Measurements from ENCODE around the gene GPATCH8. TPM values are rescaled to one million over a fixed set of nuclear protein-coding genes. Genes with fewer than 3 reads are reported as not detected.
"Not testable (repeated sequence)": the region's sequence is repeated elsewhere in the genome, so short reads cannot be mapped to it uniquely, and the experiment has no call there.

Gene GPATCH8
- total and polyA plus RNA-seq, 2 donors, result 19.3 to 63.4 TPM

DNA sequence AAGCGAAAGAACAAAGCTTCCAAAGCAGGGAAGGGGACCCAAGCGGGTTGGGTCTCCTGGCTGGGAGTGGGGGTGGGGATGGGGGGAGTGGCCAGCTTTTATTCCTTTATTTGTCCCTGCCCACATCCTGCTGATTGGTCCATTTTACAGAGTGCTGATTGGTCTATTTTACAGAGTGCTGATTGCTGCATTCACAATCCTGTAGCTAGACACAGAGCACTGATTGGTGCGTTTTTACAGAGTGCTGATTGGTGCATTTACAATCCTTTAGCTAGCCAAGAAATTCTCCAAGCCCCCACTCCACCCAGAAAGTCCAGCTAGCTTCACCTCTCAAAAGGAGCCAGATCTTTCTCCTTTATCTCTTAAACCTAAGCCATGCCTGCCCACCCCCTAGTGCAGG is 34.7 kb upstream of the GPATCH8 start:
- WGBS, result 95% methylated on average over 3 of the region's 3 CpGs
- H3K4me1 ChIP-seq (ENCODE audit: insufficient read depth); DNase-seq (ENCODE audit: extremely low spot score); H3K36me3 ChIP-seq (ENCODE audit: insufficient read depth); H3K4me3 ChIP-seq (ENCODE audit: low read depth, low read length); H3K27ac ChIP-seq (ENCODE audit: low read depth): not testable (repeated sequence)

DNA sequence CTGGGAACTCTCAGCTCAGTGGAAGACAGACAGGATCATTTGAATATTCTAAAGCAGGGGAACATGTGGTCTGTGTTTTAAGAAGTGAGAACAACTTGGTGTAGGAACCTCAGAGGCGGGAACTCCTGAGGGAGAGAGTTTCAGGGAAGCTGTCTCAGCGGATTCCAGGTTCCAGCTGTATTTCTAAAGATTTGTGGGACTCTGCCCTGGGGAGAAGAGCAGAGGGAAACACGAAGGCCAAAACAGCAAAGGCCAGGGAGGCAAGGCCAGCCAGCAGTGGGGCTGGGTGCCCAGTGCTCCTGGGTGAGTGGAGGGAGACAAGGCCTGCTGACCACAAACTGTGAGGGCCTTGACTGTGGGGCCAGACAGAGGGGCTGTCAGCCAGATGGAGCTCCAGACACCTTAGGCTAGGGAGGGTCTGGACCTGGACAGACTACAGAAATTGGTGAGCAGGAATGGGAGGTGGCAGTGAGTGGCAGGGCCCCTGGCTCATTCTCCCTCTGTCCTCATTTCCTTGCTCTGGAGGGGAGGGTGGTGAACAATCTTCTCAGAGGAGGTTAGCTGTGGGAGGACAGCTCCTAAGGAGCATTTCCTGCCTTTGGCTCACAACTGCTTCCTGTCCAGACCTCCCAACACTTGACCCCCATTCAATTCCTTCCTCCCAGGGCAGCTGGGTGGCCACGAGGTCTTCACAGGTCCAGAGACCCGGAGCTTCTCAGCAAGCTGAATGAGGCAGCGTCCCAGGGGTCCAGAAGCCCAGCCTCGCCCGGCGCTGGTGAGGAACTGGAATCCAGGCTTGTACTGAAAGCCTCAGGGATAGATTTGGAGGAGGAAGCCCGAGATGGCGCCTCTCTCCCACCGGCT is 33.1 kb upstream of the GPATCH8 start:
- no peak for DNase-seq (ENCODE audit: extremely low spot score)
- H3K27ac ChIP-seq (ENCODE audit: low read depth), result no peak overlapping the region

DNA sequence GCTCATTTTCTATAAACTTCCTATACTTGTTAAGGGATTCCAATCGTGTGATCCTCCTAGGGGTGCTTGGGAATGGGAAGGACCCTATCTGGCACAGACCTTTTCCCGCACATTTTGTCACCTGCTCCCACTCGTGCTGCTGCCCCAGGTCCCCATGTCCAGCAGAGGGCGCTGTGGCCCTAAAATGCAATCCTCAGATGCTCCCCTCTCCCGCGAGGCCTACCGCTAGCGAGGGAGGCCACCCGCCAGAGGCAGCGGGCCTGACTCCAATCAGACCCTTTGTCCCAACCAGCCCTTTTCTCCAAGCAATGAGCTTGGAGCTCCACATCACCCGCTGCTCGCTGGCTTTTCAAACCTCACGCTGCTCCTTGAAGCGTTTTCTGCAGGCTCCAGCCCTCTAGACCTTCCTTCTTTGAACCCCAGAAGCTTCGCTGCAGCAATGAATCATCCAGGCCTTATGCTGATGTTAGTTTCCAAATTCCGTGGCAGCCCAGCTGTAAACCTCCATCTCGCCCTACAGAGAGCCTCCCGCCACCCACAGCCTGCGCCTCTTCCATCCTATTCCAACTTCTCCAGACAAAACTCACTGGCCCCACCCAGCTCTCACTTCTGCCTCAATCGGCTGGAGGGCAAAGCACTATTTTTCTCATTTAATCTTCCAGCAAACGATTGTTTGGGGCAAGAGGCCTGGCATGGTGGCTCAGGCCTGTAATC is 30.5 kb upstream of the GPATCH8 start:
- 15% methylated on average over 21 of the region's 21 CpGs for WGBS

More for the DNA sequence above, 33.1 kb upstream of the GPATCH8 start:
- H3K36me3 ChIP-seq (ENCODE audit: insufficient read depth), result no peaks in the 10 kb centered on the region
- 68% methylated on average over 12 of the region's 12 CpGs for WGBS
- H3K4me1 ChIP-seq (ENCODE audit: insufficient read depth), result no peaks in the 10 kb centered on the region
- H3K4me3 ChIP-seq (ENCODE audit: low read depth, low read length), result no peak overlapping the region

DNA sequence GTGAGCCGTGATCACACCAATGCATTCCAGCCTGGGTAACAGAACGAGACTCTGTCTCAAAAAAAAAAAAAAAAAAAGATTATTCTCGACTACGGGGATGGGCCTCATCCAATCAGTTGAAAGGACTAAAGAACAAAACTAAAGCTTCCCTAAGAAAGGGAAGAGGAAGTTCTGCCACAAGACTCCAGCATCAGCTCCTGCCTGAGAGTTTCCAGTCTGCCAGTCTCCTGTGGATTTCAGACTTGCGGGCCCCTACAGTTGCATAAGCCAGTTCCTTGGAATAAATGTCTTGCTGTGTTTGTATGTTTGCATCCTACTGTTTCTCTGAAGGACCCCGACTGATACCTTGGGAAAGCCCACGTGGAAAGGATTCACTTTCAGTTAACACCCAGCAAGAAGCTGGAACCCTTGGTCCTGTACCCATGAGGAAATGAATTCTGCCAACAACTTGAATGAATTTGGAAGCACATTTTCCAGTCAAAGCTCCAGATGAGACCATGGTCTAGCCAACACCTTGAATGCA is 27.8 kb upstream of the GPATCH8 start:
- no peaks in the 10 kb centered on the region for H3K36me3 ChIP-seq (ENCODE audit: insufficient read depth)
- 78% methylated on average over 7 of the region's 7 CpGs for WGBS
- H3K27ac ChIP-seq (ENCODE audit: low read depth), result no peak overlapping the region
- no peak for DNase-seq (ENCODE audit: extremely low spot score)
- H3K4me1 ChIP-seq (ENCODE audit: insufficient read depth), result no peaks in the 10 kb centered on the region
- H3K4me3 ChIP-seq (ENCODE audit: low read depth, low read length), result no peak overlapping the region

More for the DNA sequence above, 30.5 kb upstream of the GPATCH8 start:
- Histone ChIP-seq H3K36me3 (ENCODE audit: insufficient read depth) (no peaks in the 10 kb centered on the region), H3K4me1 (ENCODE audit: insufficient read depth) (no peaks in the 10 kb centered on the region), H3K4me3 (ENCODE audit: low read depth, low read length) (no peak overlapping the region), H3K27ac (ENCODE audit: low read depth) (no peak overlapping the region)
- peak; percentile 69 for DNase-seq (ENCODE audit: extremely low spot score)

DNA sequence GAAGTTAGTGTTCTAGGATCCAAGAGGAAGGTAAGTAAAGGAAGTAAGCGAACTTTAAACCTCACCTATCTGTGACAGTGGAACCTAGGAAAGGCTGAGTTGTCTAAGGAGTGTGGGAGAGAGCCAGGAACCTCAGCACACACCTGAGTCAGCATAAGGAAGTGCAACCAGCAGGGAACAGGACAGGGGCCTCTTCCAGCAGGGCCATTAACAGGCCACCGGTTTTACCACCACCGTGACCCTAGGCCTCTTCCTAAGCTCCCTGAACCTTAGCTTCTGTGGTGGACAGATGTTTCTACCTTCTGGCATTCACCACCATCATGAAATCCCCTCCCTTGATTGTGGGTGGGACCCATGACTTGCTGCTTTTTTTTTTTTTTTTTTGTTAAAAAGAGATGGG is 26.7 kb upstream of the GPATCH8 start:
- Histone ChIP-seq H3K27ac (ENCODE audit: low read depth) (no peak overlapping the region), H3K4me3 (ENCODE audit: low read depth, low read length) (no peak overlapping the region), H3K4me1 (ENCODE audit: insufficient read depth) (no peaks in the 10 kb centered on the region), H3K36me3 (ENCODE audit: insufficient read depth) (no peaks in the 10 kb centered on the region)
- WGBS, result 74% methylated on average over 3 of the region's 3 CpGs
- DNase-seq (ENCODE audit: extremely low spot score), result no peak

DNA sequence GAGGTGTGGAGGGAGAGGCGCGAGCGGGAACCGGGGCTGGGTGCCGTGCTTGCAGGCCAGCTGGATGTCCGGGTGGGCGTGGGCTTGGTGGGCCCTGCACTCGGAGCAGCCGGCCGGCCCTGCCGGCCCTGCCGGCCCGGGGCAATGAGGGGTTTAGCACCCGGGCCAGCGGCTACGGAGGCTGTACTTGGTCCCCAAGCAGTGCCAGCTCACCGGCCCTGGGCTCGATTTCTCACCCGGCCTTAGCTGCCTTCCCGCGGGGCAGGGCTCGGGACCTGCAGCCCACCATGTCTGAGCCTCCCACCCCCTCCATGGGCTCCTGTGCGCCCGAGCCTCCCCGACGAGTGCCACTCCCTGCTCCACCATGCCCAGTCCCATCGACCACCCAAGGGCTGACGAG is 24.7 kb upstream of the GPATCH8 start:
- Histone ChIP-seq H3K27ac (ENCODE audit: low read depth) (no peak overlapping the region), H3K36me3 (ENCODE audit: insufficient read depth) (no peaks in the 10 kb centered on the region), H3K4me3 (ENCODE audit: low read depth, low read length) (no peak overlapping the region), H3K4me1 (ENCODE audit: insufficient read depth) (no peaks in the 10 kb centered on the region)
- DNase-seq (ENCODE audit: extremely low spot score), result no peak
- 95% methylated on average over 28 of the region's 28 CpGs for WGBS

DNA sequence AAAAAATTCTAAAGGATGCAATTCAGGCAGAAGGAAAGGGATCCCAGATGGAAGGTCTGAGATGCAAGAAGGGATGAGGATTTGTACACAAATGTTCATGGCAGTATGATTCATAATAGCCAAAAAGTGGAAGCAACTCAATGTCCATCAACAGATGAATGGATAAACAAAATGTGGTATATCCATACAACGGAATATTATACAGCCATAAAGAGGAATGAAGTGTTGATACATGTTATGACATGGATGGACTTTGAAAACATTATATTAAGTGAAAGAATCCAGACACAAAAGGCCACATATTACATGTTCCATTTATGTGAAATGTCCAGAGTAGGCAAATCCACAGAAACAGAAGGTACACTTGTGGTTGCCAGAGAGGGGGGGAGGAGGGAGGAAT is 23.9 kb upstream of the GPATCH8 start:
- 93% methylated on average over 1 of the region's 1 CpG for WGBS
- Histone ChIP-seq H3K27ac (ENCODE audit: low read depth) (no peak overlapping the region), H3K4me3 (ENCODE audit: low read depth, low read length) (no peak overlapping the region), H3K4me1 (ENCODE audit: insufficient read depth) (no peaks in the 10 kb centered on the region), H3K36me3 (ENCODE audit: insufficient read depth) (no peaks in the 10 kb centered on the region)
- DNase-seq (ENCODE audit: extremely low spot score), result no peak

DNA sequence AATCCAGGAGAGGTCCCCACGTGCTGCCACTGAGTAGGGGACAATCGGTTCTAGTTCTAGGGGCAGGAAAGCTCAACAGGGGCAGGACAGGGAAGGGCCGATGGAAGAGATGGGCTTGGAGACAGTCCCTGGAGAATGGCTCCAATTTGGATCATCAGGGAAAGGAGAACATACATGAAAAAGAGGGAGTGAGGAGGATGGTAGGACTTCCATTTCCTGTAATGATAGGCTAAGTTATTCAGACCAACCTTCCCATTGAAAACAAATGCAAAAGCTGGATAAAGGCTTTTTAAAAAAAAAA is 20.4 kb upstream of the GPATCH8 start:
- WGBS, result 72% methylated on average over 3 of the region's 3 CpGs
- Histone ChIP-seq H3K4me1 (ENCODE audit: insufficient read depth) (no peaks in the 10 kb centered on the region), H3K27ac (ENCODE audit: low read depth) (no peak overlapping the region), H3K36me3 (ENCODE audit: insufficient read depth) (no peaks in the 10 kb centered on the region), H3K4me3 (ENCODE audit: low read depth, low read length) (no peak overlapping the region)
- DNase-seq (ENCODE audit: extremely low spot score), result no peak

DNA sequence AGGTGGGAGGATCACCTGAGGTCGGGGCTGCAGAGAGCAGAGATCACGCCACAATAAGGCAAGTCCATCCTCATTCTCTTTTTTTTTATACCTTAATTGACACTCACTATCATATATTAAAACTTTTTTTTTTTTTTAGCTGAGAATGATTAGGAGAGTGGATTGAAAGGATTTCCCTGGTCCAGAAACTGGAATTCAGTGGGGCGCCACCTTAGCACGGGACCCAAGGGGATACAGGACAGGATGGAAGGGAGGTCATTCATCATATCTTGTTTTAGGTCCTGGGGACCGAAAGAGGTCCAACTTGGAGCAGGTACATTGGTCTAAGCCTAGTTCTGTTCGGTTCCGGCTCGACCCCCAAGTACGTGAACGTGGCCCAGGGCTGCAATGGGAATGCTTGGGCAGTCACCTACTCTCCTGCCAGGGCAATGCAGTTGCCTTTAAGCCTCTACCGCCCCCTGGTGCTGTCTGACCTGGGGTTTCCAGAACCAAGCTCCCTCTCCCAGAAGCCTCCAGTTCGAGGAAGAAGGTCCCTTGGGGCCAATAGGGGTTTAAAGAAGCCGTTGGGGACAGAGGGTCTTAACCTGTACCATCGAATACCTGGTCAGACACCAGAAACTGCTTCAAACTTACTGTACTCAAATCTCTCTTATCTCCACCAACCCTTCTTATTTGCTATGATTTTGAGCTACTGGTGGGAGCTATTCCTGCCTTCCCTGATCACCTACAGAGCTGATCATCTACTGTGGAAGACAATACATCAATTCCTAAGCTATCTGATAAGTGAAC is 19.9 kb upstream of the GPATCH8 start:
- WGBS, result 58% methylated on average over 14 of the region's 14 CpGs
- Histone ChIP-seq H3K4me1 (ENCODE audit: insufficient read depth) (no peaks in the 10 kb centered on the region), H3K4me3 (ENCODE audit: low read depth, low read length) (no peak overlapping the region), H3K27ac (ENCODE audit: low read depth) (no peak overlapping the region), H3K36me3 (ENCODE audit: insufficient read depth) (no peaks in the 10 kb centered on the region)
- no peak for DNase-seq (ENCODE audit: extremely low spot score)

DNA sequence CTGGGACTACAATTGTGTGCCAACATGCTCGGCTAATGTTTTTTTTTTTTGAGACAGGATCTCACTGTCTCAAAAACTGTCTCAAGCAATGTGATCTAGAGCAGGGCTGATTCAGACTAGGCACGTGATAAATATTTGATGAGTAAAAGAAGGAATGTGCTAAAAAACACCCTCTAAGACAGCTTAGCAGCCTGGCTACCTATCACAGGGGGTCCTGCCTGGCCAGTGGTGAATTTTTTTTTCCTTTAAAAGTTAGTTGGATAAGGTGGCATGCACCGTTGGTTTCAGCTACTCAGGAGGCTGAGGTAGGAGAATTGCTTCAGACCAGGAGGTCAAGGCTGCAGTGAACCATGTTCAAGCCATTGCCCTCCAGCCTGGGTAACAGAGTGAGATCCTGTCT is 14.8 kb upstream of the GPATCH8 start:
- no peak for DNase-seq (ENCODE audit: extremely low spot score)
- no peaks in the 10 kb centered on the region for H3K36me3 ChIP-seq (ENCODE audit: insufficient read depth)
- no peak overlapping the region for H3K4me3 ChIP-seq (ENCODE audit: low read depth, low read length)
- H3K4me1 ChIP-seq (ENCODE audit: insufficient read depth), result no peaks in the 10 kb centered on the region
- 45% methylated on average over 3 of the region's 3 CpGs for WGBS
- H3K27ac ChIP-seq (ENCODE audit: low read depth), result no peak overlapping the region

DNA sequence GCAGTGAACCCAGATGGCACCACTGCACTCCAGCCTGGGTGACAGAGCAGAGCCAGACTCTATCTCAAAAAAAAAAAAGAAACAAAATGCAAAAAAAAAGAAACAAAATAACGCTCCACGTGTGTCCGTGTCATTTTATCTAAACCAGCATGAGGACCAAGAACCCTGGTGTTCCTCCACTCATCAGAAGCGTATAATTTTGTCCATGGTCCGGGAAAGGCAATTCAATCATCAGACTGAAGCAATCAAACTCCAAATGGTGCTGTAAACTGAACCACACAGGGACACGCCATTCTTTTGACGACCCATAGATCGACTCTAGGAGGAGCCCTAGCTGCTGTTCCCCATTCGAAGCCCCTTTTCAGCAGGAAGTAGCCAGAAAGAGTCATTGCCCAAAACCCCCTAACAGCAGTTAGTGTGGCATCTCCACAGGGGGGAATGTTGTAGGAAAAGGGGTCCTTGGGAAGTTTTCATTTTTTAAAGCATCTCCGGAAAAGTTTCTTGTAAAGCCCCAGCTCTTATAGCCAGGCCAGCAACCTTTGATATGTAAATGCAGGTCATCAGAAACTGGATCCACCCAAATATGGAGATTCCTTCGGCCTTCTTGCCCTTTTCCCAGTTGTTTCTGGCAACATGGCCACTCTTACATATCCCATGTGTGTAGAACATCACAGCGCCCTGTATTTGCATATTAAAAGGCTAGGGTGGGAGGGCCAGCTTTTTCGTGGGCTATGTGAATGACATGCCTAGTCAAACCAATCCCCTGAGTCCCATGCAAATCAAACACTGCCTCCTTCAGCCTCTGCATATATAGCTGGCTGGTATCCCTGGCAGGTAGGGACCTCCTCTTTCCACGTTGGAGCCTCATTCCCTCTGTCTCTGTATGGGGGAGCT is 8.3 kb upstream of the GPATCH8 start:
- H3K4me3 ChIP-seq (ENCODE audit: low read depth, low read length); H3K36me3 ChIP-seq (ENCODE audit: insufficient read depth); DNase-seq (ENCODE audit: extremely low spot score); H3K4me1 ChIP-seq (ENCODE audit: insufficient read depth); H3K27ac ChIP-seq (ENCODE audit: low read depth): not testable (repeated sequence)
- 30% methylated on average over 14 of the region's 14 CpGs for WGBS

DNA sequence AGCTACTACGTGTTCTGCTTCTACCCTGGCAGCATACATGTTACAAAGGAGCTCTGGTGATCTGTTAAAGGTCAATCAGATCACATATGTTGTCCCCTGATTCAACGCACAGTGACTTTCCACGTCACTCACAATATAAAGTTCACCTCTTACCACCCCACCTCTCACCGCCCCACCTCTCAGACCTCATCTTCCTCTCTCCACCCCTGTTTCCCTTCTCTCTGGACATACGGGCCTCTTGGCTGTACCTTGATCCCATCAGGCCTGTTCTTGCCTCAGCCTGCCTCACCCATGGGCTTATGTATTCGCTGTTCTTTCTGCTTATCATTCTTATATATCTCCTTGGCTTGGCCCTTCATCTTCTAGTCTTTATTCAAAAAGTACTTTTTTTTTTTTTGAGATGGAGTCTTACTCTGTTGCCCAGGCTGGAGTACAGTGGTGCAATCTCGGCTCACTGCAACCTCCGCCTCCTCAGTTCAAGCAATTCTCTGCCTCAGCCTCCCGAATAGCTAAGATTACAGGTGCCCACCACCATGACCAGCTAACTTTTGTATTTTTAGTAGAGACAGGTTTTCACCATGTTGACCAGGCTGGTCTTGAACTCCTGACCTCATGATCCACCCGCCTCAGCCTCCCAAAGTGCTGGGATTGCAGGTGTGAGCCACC is 3.9 kb upstream of the GPATCH8 start:
- not testable (repeated sequence) for DNase-seq (ENCODE audit: extremely low spot score); H3K27ac ChIP-seq (ENCODE audit: low read depth); H3K4me1 ChIP-seq (ENCODE audit: insufficient read depth); H3K36me3 ChIP-seq (ENCODE audit: insufficient read depth); H3K4me3 ChIP-seq (ENCODE audit: low read depth, low read length)
- WGBS, result 88% methylated on average over 10 of the region's 10 CpGs
